Stomach (tissue), 4 donors: ENCODE measurements around the gene IL10RB.

Source experiments
- CTCF ChIP-seq, 7 experiments: fragments of 450-650 bp in 4 of 7; fragments of 200-600 bp in 3 of 7; sonication (generic) in 3 of 7; IDR thresholded peaks; one replicate each; pipeline ENCODE4 v1.5.1; 2016 to 2019; ENCODE audit warnings: antibody characterized with exemption in 7 of 7, control low read depth in 2 of 7, mild to moderate bottlenecking in 1 of 7
- EP300 ChIP-seq: sonication (generic); formaldehyde crosslinking; IDR thresholded peaks from one replicate; pipeline ENCODE4 v1.6.1; 2017; ENCODE audit warnings: antibody characterized with exemption
- POLR2A ChIP-seq, 4 donors: fragments of 450-650 bp; IDR thresholded peaks; one replicate each; pipeline ENCODE4 v1.6.1; 2016; ENCODE audit warnings: antibody characterized with exemption in 4 of 4, control low read depth in 2 of 4, mild to moderate bottlenecking in 1 of 4, moderate library complexity in 1 of 4
- POLR2AphosphoS5 ChIP-seq, 3 donors: sonication (generic); formaldehyde crosslinking; IDR thresholded peaks; one replicate each; pipeline ENCODE4 v1.6.1; 2016; ENCODE audit warnings: antibody characterized with exemption in 3 of 3

- TF ChIP-seq POLR2A (IDR thresholded peaks at IDR 0.05) (no peak), CTCF (IDR thresholded peaks at IDR 0.05) (no peak), POLR2AphosphoS5 (IDR thresholded peaks at IDR 0.05) (no peak), EP300 (no peak)
Observed at GRCh38 chr21:33234635-33235520, 31.3 kb upstream of the IL10RB start.
